ENCODE data around the gene E2F3.

Gene E2F3

GRCh38 chr6:20377623-20378265 lies 23.9 kb upstream of the E2F3 start:
- TF ChIP-seq CTCF (IDR thresholded peaks at IDR 0.05; ENCODE audit: low read depth, low read length), result no peak
- H3K4me3 ChIP-seq (ENCODE audit: low read depth, low read length), result no peak overlapping the region

GRCh38 chr6:20379231-20379630 lies 22.4 kb upstream of the E2F3 start:
- no peak for TF ChIP-seq CTCF (IDR thresholded peaks at IDR 0.05; ENCODE audit: low read depth, low read length)

GRCh38 chr6:20386218-20386617 lies 15.5 kb upstream of the E2F3 start:
- H3K4me3 ChIP-seq (ENCODE audit: low read depth, low read length), result no peak overlapping the region
- no peak for TF ChIP-seq CTCF (IDR thresholded peaks at IDR 0.05; ENCODE audit: low read depth, low read length)

More at GRCh38 chr6:20379231-20379630, 22.4 kb upstream of the E2F3 start:
- H3K4me3 ChIP-seq (ENCODE audit: low read depth, low read length), result no peak overlapping the region

- TF ChIP-seq CTCF (IDR thresholded peaks at IDR 0.05; ENCODE audit: low read depth, low read length), result no peak
- no peak overlapping the region for H3K4me3 ChIP-seq (ENCODE audit: low read depth, low read length)
These were observed 12.6 kb upstream of the E2F3 start for GRCh38 chr6:20389066-20389465.

GRCh38 chr6:20393297-20393696 lies 8.4 kb upstream of the E2F3 start:
- no peak overlapping the region for H3K4me3 ChIP-seq (ENCODE audit: low read depth, low read length)
- TF ChIP-seq CTCF (IDR thresholded peaks at IDR 0.05; ENCODE audit: low read depth, low read length), result no peak

- no peak for TF ChIP-seq CTCF (IDR thresholded peaks at IDR 0.05; ENCODE audit: low read depth, low read length)
- no peak overlapping the region for H3K4me3 ChIP-seq (ENCODE audit: low read depth, low read length)
These were observed 2.2 kb upstream of the E2F3 start for GRCh38 chr6:20399518-20399917.

- no peak; the same call in 1 of the 2 replicates for TF ChIP-seq CTCF (IDR thresholded peaks at IDR 0.05; ENCODE audit: low read depth, low read length)
These were observed 1.0 kb upstream of the E2F3 start for GRCh38 chr6:20400456-20401204.

More at GRCh38 chr6:20400456-20401204, 1.0 kb upstream of the E2F3 start:
- H3K4me3 ChIP-seq (ENCODE audit: low read depth, low read length), result peak overlapping the region; percentile 76

Data from WI38 (cell line).